Natural killer cell (primary cell): ENCODE measurements around the gene UAP1L1. TPM values are rescaled to one million over a fixed set of nuclear protein-coding genes. Genes with fewer than 3 reads are reported as not detected.

ENCODE experiments used
- ATAC-seq, 3 donors: fragments of 150-1000 bp in 2 of 3; fragments of 200-7000 bp in 1 of 3; cut with Tn5 transposase; 1 replicate in 1 of 3; 2 replicates in 2 of 3; pipeline ENCODE4 v1.10.0; 2021; ENCODE audit warnings: mild to moderate bottlenecking in 2 of 3, moderate library complexity in 2 of 3
- DNase-seq, 2 donors: peaks; one replicate each; pipeline versions ENCODE4 v3.0.0 to v3.0.0-alpha.2; 2013 to 2021; ENCODE audit warnings: mixed read lengths in 1 of 2
- H3K27ac ChIP-seq: one replicate; pipeline ENCODE4 v1.5.1; 2013; ENCODE audit warnings: mild to moderate bottlenecking, low read length
- H3K27me3 ChIP-seq: one replicate; pipeline ENCODE4 v1.6.1; 2013; ENCODE audit warnings: low read length; ENCODE audit not compliant: control insufficient read depth, insufficient read depth
- H3K36me3 ChIP-seq: one replicate; pipeline ENCODE4 v1.6.1; 2013; ENCODE audit warnings: low read length; ENCODE audit not compliant: control insufficient read depth, insufficient read depth
- H3K4me1 ChIP-seq: one replicate; pipeline ENCODE4 v1.6.1; 2013; ENCODE audit warnings: low read length; ENCODE audit not compliant: control insufficient read depth, insufficient read depth
- H3K4me3 ChIP-seq: one replicate; pipeline ENCODE4 v1.5.1; 2013; ENCODE audit warnings: low read length
- H3K9me3 ChIP-seq: one replicate; pipeline ENCODE4 v1.6.1; 2013; ENCODE audit warnings: low read length; ENCODE audit not compliant: control insufficient read depth, insufficient read depth
- H3K27ac Mint-ChIP-seq, 2 donors: one replicate each; pipeline ENCODE4 v1.8.0; 2022; ENCODE audit warnings: mild to moderate bottlenecking in 2 of 2, mixed read lengths in 2 of 2, moderate library complexity in 1 of 2
- H3K27me3 Mint-ChIP-seq, 2 donors: one replicate each; pipeline ENCODE4 v1.8.0; 2022; ENCODE audit warnings: low read depth in 2 of 2, mixed read lengths in 2 of 2
- H3K36me3 Mint-ChIP-seq: one replicate; pipeline ENCODE4 v1.8.0; 2022; ENCODE audit warnings: mixed read lengths
- H3K4me1 Mint-ChIP-seq, 2 donors: one replicate each; pipeline ENCODE4 v1.8.0; 2022; ENCODE audit warnings: mixed read lengths in 2 of 2
- H3K4me3 Mint-ChIP-seq: one replicate; pipeline ENCODE4 v1.8.0; 2022; ENCODE audit warnings: mild to moderate bottlenecking, moderate library complexity, mixed read lengths
- H3K9me3 Mint-ChIP-seq, 2 donors: one replicate each; pipeline ENCODE4 v1.8.0; 2022; ENCODE audit warnings: mixed read lengths in 2 of 2
- CTCF ChIP-seq: fragments of 200-600 bp; IDR thresholded peaks from one replicate; pipeline ENCODE4 v1.8.0; 2022; ENCODE audit warnings: antibody characterized with exemption
- WGBS: methylation state at CpG from one replicate; pipeline ENCODE4 v1.1.7; 2013; ENCODE audit warnings: missing lambda C conversion rate; ENCODE audit not compliant: insufficient coverage; 5-methylcytosine and 5-hydroxymethylcytosine counted together
- intact Hi-C: fragments of 100-400 bp; cut with micrococcal nuclease; formaldehyde crosslinking; loops from one replicate; pipeline ENCODE4 v1.14.2; 2022
- total RNA-seq, 4 donors: library from RNA; stranded (reverse); fragments of 120-200 nt in 1 of 4; gene quantifications; one replicate each; pipeline versions ENCODE4 v1.2.3 to v1.2.4, GENCODE V29; 2013 to 2022

The UAP1L1 gene
- total RNA-seq, 3 donors from 2014 or later (not counting 1 experiment from before 2014, with no cell fraction given): 10.5 to 25.8 (median 19.3) TPM

GRCh38 chr9:137070906-137071275, 6.4 kb upstream of the UAP1L1 start:
- no peaks in the 10 kb centered on the region for H3K27me3 Mint-ChIP-seq
- peak overlapping the region; percentile 64 to 81 for H3K27ac Mint-ChIP-seq
- H3K36me3 Mint-ChIP-seq: no peaks in the 10 kb centered on the region
- Histone ChIP-seq H3K27ac (peak overlapping the region; percentile 59), H3K4me3 (peak overlapping the region; percentile 35), H3K36me3 (no peaks in the 10 kb centered on the region), H3K27me3 (no peaks in the 10 kb centered on the region), H3K9me3 (no peaks in the 10 kb centered on the region), H3K4me1 (peaks cover 25% of the 10 kb centered on the region)
- no peaks in the 10 kb centered on the region for H3K9me3 Mint-ChIP-seq
- DNase-seq (no peak), ATAC-seq (no peak)
- WGBS: 24% methylated on average over 6 of the region's 6 CpGs
- intact Hi-C loops: no loop called here
- H3K4me3 Mint-ChIP-seq: peak overlapping the region; percentile 82
- peaks cover 4 to 26% of the 10 kb centered on the region in 2 donors for H3K4me1 Mint-ChIP-seq
- no peak for TF ChIP-seq CTCF

- Histone ChIP-seq H3K4me1 (peaks cover 25% of the 10 kb centered on the region), H3K9me3 (no peaks in the 10 kb centered on the region), H3K27me3 (no peaks in the 10 kb centered on the region), H3K36me3 (no peaks in the 10 kb centered on the region), H3K4me3 (no peak overlapping the region), H3K27ac (no peak overlapping the region)
- DNase-seq (no peak), ATAC-seq (no peak)
- Mint-ChIP-seq H3K4me1 (peaks cover 4 to 26% of the 10 kb centered on the region in 2 donors), H3K36me3 (no peaks in the 10 kb centered on the region), H3K9me3 (no peaks in the 10 kb centered on the region), H3K4me3 (peak overlapping the region; percentile 82), H3K27ac (peak overlapping the region; percentile 64 to 81), H3K27me3 (no peaks in the 10 kb centered on the region)
- WGBS: 95% methylated on average over 2 of the region's 2 CpGs
- intact Hi-C loops: no loop called here
- no peak for TF ChIP-seq CTCF
Observed at GRCh38 chr9:137071282-137071681, 6.0 kb upstream of the UAP1L1 start.

GRCh38 chr9:137073992-137074399, 3.3 kb upstream of the UAP1L1 start:
- DNase-seq: no peak
- no peaks in the 10 kb centered on the region for H3K27me3 Mint-ChIP-seq
- no peaks in the 10 kb centered on the region for H3K9me3 Mint-ChIP-seq
- intact Hi-C loops: no loop called here
- H3K4me1 Mint-ChIP-seq: peaks cover 0 to 21% of the 10 kb centered on the region in 2 donors
- TF ChIP-seq CTCF: no peak
- no peak overlapping the region for H3K4me3 Mint-ChIP-seq
- Histone ChIP-seq H3K27me3 (no peaks in the 10 kb centered on the region), H3K9me3 (no peaks in the 10 kb centered on the region), H3K4me1 (peaks cover 36% of the 10 kb centered on the region), H3K4me3 (no peak overlapping the region), H3K27ac (no peak overlapping the region), H3K36me3 (peaks cover 2% of the 10 kb centered on the region)
- ATAC-seq: no peak
- H3K27ac Mint-ChIP-seq: no peak overlapping the region
- 88% methylated on average over 8 of the region's 8 CpGs for WGBS
- no peaks in the 10 kb centered on the region for H3K36me3 Mint-ChIP-seq

- Mint-ChIP-seq H3K9me3 (no peaks in the 10 kb centered on the region), H3K27ac (no peak overlapping the region), H3K4me3 (no peak overlapping the region)
Observed at GRCh38 chr9:137074657-137075274, 2.6 kb upstream of the UAP1L1 start.

More at GRCh38 chr9:137074657-137075274, 2.6 kb upstream of the UAP1L1 start:
- peaks cover 0 to 21% of the 10 kb centered on the region in 2 donors for H3K4me1 Mint-ChIP-seq
- ATAC-seq: no peak
- peaks cover 2% of the 10 kb centered on the region for H3K36me3 ChIP-seq
- H3K27me3 Mint-ChIP-seq: no peaks in the 10 kb centered on the region
- H3K36me3 Mint-ChIP-seq: no peaks in the 10 kb centered on the region
- H3K9me3 ChIP-seq: no peaks in the 10 kb centered on the region
- H3K27ac ChIP-seq: no peak overlapping the region
- H3K4me3 ChIP-seq: no peak overlapping the region
- no peaks in the 10 kb centered on the region for H3K27me3 ChIP-seq
- WGBS: 88% methylated on average over 12 of the region's 12 CpGs
- TF ChIP-seq CTCF: no peak
- intact Hi-C loops: no loop called here
- DNase-seq: no peak
- peaks cover 30% of the 10 kb centered on the region for H3K4me1 ChIP-seq
